ENCODE measurements around the gene PHAF1.

Gene PHAF1

GRCh38 chr16:67186550-67186950, 76.8 kb downstream of the PHAF1 start:
- peak; percentile 92 for DNase-seq
- in situ Hi-C loops (cut with HindIII; ENCODE audit: low pct_ligation_motif_present, low pct_unique_long_range_greater_than_20kb, low sequenced_read_pairs): no loop called here

GRCh38 chr16:67187175-67187890, 77.6 kb downstream of the PHAF1 start:
- in situ Hi-C loops (cut with HindIII; ENCODE audit: low pct_ligation_motif_present, low pct_unique_long_range_greater_than_20kb, low sequenced_read_pairs): no loop called here
- no peak for DNase-seq

GRCh38 chr16:67188323-67188722, 78.6 kb downstream of the PHAF1 start:
- DNase-seq: no peak
- in situ Hi-C loops (cut with HindIII; ENCODE audit: low pct_ligation_motif_present, low pct_unique_long_range_greater_than_20kb, low sequenced_read_pairs): no loop called here

- in situ Hi-C loops (cut with HindIII; ENCODE audit: low pct_ligation_motif_present, low pct_unique_long_range_greater_than_20kb, low sequenced_read_pairs): no loop called here
- DNase-seq: no peak
Measured at GRCh38 chr16:67188798-67189197, 79.1 kb downstream of the PHAF1 start.

GRCh38 chr16:67190041-67190440, 80.3 kb downstream of the PHAF1 start, which contains the start of gene EXOC3L1:
Gene EXOC3L1 (minus strand): TSS chr16:67190136. CDS start chr16:67189676, 460 bp downstream.
- no peak for DNase-seq
- in situ Hi-C loops (cut with HindIII; ENCODE audit: low pct_ligation_motif_present, low pct_unique_long_range_greater_than_20kb, low sequenced_read_pairs): no loop called here

- in situ Hi-C loops (cut with HindIII; ENCODE audit: low pct_ligation_motif_present, low pct_unique_long_range_greater_than_20kb, low sequenced_read_pairs): no loop called here
- no peak for DNase-seq
Measured at GRCh38 chr16:67190448-67191399, 81.0 kb downstream of the PHAF1 start.

- DNase-seq: no peak
- in situ Hi-C loops (cut with HindIII; ENCODE audit: low pct_ligation_motif_present, low pct_unique_long_range_greater_than_20kb, low sequenced_read_pairs): no loop called here
Measured at GRCh38 chr16:67191411-67191994, 81.8 kb downstream of the PHAF1 start.

GRCh38 chr16:67191995-67192681, 82.4 kb downstream of the PHAF1 start, which contains the start of gene E2F4:
Gene E2F4 (plus strand): TSS chr16:67192155. CDS start chr16:67192228, 73 bp downstream.
- in situ Hi-C loops (cut with HindIII; ENCODE audit: low pct_ligation_motif_present, low pct_unique_long_range_greater_than_20kb, low sequenced_read_pairs): no loop called here
- DNase-seq: peak; percentile 97

GRCh38 chr16:67192781-67193361, 83.1 kb downstream of the PHAF1 start:
- in situ Hi-C loops (cut with HindIII; ENCODE audit: low pct_ligation_motif_present, low pct_unique_long_range_greater_than_20kb, low sequenced_read_pairs): no loop called here
- no peak for DNase-seq

- DNase-seq: no peak
- in situ Hi-C loops (cut with HindIII; ENCODE audit: low pct_ligation_motif_present, low pct_unique_long_range_greater_than_20kb, low sequenced_read_pairs): no loop called here
Measured at GRCh38 chr16:67193536-67193935, 83.8 kb downstream of the PHAF1 start.

GRCh38 chr16:67194260-67194659, 84.5 kb downstream of the PHAF1 start:
- in situ Hi-C loops (cut with HindIII; ENCODE audit: low pct_ligation_motif_present, low pct_unique_long_range_greater_than_20kb, low sequenced_read_pairs): no loop called here

GRCh38 chr16:67195676-67196075, 85.9 kb downstream of the PHAF1 start:
- in situ Hi-C loops (cut with HindIII; ENCODE audit: low pct_ligation_motif_present, low pct_unique_long_range_greater_than_20kb, low sequenced_read_pairs): no loop called here
- DNase-seq: no peak

More at GRCh38 chr16:67194260-67194659, 84.5 kb downstream of the PHAF1 start:
- no peak for DNase-seq

- in situ Hi-C loops (cut with HindIII; ENCODE audit: low pct_ligation_motif_present, low pct_unique_long_range_greater_than_20kb, low sequenced_read_pairs): no loop called here
- no peak for DNase-seq
Measured at GRCh38 chr16:67196881-67197280, 87.1 kb downstream of the PHAF1 start.

- DNase-seq: no peak
- in situ Hi-C loops (cut with HindIII; ENCODE audit: low pct_ligation_motif_present, low pct_unique_long_range_greater_than_20kb, low sequenced_read_pairs): no loop called here
Measured at GRCh38 chr16:67197704-67198103, 88.0 kb downstream of the PHAF1 start.
